CD4-positive, alpha-beta T cell treated with Interferon gamma for 1 hour (primary cell): Measurements from ENCODE around the gene ENTPD2.

Source experiments
- DNase-seq: peaks from one replicate; pipeline ENCODE4 v3.0.0-alpha.2; 2020

The ENTPD2 gene

DNA sequence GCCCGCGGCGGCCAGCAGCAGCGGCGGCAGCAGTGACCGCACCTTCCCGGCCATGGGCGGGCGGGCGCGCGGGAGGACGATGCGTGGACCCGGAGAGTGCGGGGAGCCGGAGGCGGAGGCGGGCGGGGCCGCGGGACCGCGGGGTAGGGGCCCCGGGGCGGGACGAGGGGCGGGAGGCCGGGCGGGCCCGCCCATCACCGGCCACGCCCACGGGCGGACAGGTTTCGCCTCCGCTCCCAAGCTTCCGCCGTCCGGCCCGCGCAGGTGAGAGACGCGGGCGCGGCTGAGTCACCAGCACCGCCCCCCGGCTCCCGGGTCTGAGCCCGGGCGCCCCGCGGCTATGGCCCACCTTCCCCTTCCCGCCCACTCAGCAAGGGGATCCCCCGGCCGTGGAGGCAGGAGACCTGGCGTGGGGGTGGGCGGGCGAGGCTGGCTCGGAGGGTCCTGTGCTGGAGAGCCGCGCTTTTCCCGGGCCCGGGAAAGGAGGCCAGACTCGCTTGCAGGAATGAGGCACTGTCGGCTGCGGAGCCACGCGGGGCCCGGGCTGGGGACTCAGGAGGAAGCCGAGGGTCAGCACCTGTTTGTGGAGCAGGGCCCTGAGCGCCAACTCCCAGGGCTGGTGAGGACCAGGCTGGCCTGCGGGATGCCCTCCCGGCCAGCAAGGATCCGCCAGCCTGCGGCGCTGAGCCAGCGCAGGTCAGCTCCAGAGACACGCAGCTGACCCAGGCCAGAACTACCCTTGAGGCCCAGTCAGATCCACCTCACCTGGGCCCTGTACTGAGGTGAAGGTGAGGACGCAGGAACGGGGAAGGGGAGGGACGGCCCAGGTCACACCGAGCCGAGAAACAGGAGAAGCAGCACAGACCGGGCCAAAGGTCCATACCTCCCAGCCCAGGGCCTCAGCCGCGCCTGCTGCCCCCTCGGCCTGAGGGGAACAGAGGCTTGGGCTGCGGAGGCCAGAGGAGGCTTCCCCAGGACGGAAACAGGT, at the start of gene ENTPD2:
Gene ENTPD2 (minus strand): TSS at position 118 of the 988 bp plus-strand sequence. CDS start 64 bp downstream, at position 54.
- no peak for DNase-seq

DNA sequence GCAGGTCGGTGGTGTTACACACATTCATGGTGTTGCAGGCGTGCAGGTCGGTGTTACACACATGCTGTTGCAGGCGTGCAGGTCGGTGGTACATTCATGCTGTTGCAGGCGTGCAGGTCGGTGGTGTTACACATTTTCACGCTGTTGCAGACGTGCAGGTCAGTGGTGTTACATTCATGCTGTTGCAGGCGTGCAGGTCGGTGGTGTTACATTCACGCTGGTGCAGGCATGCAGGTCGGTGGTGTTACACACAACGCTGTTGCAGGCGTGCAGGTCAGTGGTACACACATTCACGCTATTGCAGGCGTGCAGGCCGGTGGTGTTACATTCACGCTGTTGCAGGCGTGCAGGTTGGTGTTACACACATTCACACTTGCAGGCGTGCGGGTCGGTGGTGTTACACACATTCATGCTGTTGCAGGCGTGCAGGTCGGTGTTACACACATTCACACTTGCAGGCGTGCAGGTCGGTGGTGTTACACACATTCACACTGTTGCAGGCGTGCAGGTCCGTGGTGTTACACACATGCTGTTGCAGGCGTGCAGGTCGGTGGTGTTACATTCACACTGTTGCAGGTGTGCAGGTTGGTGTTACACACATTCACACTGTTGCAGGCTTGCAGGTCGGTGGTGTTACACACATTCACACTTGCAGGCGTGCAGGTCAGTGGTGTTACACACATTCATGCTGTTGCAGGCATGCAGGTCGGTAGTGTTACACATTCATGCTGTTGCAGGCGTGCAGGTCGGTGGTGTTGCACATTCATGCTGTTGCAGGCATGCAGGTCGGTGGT, 49.5 kb upstream of the ENTPD2 start:
- no peak for DNase-seq

DNA sequence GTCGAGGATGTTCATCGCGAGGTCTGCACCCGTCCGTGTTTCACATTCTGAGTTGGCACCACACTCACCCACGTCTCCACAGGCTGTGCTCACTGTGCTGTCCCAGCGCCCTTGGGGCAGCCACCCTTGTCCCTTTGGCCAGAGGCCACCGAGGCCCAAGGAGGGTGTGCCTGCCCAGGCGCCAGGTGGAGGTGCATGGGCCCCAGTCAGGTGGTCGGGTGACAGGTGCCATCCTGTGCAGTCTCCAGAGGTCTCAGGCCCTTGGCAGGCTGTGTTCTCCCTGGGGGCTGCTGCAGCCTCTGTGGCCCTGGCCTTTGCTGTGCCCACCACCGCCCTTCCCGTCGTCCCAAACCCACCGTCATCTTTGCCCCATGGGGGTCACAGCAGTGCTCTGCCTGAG, 45.4 kb upstream of the ENTPD2 start:
- no peak for DNase-seq

DNA sequence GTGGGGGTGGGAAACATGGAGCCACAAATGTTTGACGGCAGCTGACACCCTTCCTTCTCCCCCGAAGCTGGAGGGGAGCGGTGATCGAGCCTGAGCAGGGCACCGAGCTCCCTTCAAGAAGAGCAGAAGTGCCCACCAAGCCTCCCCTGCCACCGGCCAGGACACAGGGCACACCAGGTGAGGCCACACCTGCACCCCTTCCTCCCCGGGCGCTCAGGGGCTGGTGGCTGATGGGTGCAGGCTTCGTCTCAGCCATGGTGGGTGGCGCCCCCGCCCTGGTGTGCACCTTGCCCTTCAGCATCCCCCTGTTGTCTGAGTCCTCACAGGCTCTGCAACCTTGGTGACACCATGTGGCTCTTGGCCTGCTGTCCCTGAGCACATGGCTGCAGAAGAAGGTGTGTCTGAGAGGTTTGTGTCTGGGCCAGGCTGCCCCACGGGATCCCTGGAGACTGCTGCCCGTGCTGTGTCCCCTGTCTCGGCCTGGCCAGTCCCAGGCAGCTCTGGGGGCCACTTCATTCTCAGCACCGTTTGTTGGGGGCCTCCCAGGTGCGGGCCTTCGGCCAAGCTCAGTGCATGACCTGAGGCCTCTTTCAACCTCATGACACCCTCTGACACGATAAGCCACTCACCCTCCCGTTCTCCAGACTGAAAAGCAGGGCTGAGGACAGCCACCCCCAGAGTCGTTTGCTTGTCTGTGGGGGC, 44.1 kb upstream of the ENTPD2 start:
- DNase-seq = no peak

DNA sequence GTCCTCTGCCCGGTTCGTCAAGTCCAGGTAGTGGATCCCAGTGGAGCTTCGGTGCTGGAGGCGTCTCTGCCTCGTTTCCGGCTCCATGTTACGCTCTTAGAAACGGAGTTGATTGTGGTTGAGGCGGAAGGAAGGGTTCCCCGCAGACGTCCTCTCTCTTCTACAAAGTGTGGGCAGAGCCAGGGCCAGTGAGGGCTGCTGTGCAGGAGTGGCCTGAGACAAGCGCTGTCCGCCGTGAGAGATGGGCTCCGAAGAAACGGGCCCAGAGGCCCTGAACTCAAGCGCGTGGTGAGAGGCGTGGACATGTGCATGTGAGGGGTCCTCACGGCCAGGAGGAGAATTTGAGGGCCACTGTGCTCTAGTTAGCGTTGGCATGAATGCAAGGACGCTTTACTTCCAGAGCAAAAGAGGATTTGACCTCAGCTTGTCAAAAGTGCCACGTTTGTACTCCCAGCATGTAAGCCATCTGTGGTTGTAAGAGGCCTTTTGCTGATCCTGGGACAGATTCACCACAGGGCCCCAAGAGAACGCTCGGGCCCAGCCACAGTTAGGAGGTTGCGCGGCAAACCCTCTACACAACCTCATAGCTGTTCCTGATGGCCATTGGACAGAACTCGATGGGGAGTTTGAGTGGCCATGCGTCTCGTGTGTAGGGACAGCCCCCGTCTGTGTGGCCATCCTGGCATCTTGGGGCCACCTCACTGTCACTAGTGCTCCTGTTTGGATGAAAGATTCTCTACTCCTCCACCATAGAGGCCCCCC, 43.1 kb upstream of the ENTPD2 start:
- no peak for DNase-seq

DNA sequence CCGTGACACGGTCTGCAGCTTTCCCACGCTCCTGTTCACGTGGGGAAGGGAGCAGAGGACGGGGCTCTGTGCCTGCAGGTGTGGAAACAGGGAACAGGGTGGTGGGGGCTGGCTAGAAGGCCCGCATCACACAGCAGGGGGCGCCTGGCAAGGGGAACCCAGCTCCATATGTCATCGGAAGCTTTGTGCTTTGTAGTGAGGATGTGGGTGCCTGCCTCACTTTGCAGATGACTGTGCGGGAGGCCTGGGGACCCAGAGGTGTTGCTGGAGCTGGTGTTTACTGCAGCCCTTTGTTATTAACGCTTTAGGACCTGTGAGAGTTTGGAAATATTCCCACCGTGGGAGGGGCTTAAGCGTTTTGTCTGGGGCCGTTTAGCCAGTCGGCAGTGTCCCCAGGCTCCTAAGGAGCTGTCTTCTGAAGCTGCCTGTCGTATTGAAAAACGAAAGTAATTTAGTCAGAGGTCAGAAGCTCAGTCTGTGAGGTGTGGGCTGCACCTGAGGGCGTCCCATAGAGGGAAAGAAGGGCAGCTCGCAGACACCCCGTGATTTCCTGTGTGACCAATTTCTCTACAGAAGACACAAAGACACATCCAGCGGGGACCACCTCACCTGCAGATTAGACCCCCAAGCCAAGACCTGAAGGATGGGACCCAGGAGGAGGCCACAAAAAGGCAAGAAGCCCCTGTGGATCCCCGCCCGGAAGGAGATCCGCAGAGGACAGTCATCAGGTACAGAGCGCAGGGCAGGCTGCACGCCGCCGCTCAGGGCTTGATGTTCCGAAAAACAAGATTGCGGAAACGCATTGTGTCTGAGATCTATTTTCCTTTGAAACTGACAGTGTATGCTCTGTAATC, 42.0 kb upstream of the ENTPD2 start:
- DNase-seq = peak; percentile 81

DNA sequence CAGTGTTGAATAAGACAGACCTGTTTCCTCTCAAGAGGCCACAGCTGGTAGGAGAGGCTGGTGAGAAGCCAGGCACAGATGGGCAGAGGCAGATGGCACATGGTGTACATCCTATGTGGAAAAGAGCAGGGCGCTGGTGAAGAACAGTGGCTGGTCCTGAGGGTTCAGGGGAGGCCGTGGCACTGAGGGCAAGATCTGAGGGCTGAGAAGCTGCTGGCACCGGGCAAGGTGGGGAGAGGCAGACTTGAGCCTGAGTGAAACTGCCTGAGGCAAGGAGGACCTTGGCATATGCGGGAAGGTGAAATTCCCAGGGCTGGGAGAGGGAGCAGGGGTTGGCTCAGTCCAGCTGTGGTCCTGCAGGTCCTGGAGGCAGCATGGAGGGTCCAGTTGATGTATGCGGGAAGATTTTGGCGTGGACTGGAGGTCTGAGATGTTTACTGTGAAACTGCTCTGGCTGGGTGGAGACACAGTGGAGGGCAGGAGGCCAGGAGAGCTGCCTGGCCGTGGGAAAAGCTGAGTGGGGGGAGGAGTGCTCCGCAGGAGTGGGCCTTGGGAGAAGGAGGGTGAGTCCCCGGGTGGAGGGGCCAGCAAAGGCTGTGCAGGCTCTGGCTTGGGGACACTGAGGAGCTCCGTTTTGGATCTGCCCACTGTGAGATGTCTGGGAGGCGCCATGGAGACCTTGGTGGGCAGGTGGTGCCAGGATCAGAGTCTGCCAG, 35.5 kb upstream of the ENTPD2 start:
- DNase-seq = no peak

DNA sequence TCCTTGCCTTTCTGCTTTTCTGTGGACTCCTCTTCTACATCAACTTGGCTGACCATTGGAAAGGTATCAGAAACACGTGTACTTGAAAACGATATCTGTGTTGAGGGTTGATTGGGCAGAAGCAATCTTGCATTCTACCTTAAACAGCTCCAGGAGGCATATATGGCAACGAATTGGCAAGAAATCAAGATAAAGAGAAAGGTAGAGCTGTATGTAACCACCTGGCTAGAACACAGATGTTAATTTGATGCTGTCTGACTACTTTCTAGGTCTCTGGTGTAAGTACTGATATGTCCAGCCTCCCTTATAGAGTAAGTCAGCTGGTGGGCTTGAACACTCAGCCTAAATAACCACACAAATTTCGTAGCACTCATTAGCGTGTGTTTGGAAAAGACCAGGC, 34.3 kb upstream of the ENTPD2 start:
- no peak for DNase-seq

DNA sequence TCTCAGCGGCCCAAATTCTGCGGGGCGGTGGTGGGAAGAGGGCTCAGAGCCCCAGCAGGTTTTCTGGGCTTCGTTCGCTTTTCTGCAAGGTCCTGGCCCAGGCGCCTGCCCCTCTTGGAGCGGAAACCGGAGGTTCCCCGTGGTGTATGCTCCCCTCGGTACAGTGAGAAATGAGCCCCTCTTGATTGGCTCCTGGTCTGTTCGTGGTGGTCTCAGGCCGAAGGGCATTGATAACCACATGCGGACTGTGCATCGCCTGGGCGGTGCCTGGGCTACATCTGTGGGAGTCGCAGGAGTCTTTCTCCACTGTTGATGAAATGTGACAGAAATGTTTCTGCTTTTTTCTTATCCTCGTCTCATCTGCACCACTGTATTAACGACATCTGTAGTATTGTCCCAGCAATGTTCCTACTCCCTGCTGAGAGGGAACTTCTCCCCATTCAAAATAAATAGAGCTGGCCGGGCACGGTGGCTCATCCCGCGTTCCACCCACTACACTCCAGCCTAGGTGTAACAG, 33.6 kb upstream of the ENTPD2 start:
- no peak for DNase-seq

DNA sequence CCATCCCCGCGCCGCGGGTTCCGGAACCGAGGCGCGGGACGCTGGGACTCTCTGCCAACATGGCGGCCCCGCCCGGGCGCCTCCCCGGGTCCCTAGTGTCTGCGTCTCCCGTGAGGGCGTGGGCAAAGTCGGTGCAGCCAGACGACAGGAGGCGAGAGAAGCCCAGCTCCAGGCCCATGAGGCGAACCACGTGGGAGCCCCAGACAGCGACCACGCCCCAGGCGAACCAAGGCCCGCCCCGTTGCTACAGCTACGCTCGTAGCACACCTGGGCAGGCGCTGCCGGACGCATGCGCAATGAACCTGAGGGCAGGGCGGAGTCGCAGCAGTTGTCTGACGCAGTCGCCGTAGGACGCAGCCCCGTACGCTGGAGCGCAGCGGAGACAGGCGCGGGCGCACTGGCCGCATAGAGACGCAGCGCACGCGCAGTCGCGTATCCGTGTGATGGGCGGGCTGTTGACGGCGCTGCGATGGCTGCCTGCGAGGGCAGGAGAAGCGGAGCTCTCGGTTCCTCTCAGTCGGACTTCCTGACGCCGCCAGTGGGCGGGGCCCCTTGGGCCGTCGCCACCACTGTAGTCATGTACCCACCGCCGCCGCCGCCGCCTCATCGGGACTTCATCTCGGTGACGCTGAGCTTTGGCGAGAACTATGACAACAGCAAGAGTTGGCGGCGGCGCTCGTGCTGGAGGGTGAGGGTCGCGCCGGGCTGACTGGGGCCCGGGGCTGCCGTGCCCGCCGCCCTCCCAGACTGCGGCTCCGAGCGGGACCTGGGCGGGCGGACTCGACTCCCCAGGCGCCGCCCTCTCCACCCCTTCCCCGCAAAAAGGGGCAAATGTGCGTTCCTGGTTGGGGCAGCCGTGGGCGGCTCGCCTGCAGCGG, 32.9 kb upstream of the ENTPD2 start, which contains the start of gene MAN1B1:
Gene MAN1B1 (plus strand): TSS at position 455 of the 878 bp plus-strand sequence. CDS start 15 bp downstream, at position 470.
- DNase-seq = peak; percentile 100

DNA sequence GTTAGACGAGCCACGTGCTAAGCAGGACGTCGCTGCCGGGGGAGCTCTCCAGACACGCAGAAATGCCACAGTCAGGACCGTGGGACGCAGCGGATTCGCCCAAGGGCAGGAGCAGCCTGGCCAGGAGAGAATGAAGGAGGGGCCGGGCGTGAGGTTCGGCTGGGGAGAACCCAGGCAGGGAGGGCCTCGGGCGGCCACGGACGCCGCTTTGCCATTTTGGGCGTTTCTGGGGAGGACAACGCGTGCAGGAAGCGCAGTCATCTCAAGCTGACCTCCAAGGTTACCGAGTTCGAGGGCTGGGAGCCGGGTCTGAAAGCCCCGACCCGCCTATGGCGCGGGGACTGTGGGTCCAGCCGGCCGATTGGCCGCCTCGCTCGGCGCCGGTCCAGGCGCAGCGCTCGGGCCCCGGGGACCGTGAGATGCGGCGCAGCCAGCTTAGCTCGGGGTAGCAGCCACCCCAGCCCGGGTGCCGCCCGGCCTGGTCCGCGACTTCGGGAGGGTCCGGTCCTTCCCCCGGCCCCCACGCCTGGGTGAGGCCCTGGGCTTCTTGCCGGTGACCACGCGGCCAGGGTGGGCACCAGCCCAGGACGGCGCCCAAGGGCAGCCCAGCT, 32.2 kb upstream of the ENTPD2 start:
- peak; percentile 34 for DNase-seq

DNA sequence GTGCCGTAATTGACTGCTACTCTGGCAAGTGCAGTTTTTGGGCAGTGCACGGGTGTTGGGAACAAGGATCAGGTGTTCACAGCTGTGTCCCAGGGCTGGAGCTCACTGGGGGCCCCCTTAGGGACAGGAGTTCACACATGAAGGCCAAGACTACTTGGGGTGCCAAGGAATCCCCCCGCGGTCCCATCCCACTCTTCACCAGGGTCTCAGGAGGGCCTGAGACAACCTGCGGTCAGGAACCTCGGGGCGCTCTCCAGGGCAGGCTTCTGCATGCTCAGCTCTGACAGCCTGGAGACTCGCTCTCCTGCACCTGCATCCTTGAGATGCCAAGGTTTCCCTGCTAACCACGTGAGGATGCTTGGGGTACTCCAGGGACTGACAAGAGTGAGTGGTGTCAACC, 30.7 kb upstream of the ENTPD2 start:
- no peak for DNase-seq

DNA sequence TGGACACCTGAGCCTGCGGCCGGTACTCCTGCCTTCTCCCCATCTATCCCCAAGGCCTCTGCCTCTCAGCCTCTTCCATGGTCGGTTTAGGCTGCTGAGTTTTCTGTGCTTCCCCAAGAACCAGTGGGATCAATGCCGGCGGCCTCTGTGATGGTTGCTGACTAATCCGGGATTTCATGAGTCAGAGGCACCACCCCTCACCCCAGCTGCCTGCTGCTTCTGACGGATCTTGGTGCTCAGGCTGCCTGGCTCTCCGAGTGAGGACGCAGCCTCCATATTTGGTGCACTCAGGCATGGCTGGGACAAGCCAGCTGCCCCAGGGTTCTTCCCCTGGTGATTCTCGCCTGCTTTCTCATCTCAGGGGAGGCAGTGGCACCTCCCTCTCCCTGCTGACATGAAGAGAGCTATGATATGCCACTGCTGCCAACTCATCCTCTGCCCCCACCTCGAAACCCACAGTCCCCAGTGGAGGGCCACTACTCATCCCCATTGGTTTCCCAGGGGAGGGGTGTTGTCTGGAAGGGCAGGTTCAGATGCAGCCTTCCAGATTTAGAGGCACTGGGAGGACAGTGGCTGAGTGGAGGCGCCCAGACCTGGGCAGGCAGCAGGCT, 29.6 kb upstream of the ENTPD2 start:
- no peak for DNase-seq

DNA sequence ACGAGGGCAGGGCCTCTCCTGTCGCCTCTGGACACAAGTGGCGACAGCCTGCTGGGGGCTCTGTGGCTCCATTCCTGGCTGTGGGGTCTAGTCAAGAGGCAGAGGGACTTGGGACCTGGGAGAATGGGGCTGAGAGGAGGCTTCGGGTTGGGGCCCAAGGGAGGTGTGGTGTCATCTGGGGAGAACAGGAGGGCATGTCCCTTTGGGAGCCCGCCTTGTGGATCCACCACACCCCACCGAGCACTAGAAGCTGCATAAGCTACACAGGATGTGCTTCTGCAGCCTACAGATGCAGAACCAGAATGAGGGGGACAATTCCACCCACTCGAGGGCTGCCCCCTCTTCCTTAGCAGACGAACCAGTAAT, 29.0 kb upstream of the ENTPD2 start:
- DNase-seq = no peak

DNA sequence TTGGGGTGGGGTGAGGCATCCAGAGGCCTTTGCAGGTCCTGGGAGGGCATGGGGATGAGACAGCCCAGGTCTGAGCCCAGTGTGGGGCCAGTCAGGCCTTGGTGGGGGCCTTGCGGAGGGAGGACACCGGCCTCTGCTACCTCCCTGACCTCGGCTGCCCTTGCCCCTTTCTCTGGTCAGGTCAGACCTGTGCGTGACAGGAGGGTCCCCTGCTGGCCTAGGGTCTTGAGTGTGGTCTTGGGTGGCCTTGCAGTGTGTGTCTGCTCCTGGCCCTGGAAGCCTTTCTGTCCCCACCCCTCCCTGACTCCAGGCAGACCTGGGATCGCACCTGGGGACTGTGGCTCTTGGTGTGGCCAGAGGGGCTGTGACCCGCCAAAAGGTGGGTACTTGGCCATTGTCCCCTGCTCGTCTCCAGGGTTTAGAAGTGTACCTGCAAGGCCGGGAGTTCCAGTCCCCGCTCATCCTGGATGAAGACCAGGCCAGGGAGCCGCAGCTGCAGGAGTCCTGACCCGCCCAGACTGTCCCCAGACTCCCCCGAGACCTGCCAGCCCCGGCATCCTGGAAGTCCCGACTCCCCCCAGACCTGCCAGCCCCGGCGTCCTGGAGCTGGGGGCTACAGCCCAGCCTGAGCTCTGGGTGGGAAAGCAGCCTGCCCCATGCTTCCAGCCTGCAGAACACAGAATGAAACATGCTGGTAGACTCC, 28.5 kb upstream of the ENTPD2 start:
- no peak for DNase-seq

DNA sequence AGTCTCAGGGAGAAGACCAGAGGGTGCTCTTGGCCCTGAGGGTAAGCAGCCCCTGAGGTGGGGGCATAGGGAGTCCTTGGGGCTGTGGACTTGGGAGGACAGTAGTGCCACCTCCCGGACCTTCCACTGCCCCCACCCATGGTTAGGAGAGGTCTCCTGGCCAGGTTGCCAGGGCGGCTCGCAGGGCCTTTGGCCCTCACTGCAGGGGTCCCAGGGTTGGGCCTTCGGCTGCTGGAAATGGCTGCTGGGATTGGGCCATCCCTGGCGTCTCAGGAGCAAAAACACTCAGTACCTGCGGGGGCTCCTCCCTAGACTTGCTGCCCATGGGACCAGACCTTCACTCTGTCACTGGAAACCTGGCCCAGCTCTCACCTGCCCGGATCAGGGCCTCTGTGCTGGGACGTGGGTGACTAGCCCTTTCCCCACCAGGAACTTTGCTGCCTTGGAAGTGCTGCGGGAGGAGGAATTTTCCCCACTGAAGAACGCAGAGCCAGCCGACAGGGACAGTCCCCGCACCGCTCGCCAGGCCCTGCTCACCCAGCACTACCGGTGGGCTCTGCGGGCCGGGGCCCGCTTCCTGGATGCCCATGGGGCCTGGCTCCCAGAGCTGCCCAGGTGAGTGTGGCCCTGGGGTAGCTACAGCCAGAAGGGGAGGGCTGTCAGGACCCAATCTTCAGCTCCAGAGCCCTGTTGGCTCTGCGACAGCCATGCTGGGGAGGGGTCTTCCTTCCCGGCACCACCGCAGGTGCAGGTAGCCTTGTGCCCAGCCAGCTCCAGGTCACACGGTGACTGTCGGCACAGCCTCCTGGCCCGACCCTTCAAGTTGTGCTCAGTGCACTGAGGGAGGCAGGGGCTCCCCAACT, 26.6 kb upstream of the ENTPD2 start:
- DNase-seq = no peak

DNA sequence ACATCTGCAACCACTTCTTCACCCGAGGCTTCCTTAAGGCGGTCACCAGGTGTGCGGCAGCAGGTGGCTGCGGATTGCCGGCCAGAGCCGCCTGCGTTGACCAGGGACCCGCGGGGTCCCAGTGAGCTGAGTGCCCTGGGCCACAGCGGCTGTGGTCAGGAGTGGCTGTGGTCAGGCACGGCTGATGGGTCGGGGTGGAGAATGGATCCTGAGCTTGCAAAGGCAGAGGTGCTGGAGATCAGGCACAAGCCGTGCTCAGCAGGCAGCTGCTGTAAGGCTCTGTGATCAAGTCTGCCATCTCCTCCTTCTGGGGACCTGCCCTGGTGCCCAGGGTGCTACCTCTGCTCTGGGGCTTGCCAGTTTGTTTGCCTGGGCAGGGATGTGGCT, 25.5 kb upstream of the ENTPD2 start:
- no peak for DNase-seq
